Activated T-cell treated with anti-CD3 and anti-CD28 coated beads for 24 hours (primary cell): ENCODE measurements around the gene KRTAP5-4.

Experiments
- DNase-seq: peaks from one replicate; pipeline ENCODE4 v3.0.0-alpha.2; 2020; ENCODE audit warnings: low read depth

The KRTAP5-4 gene

GRCh38 chr11:1572197-1573076, 49.5 kb downstream of the KRTAP5-4 start, which contains the start of gene DUSP8:
DUSP8 (minus strand) TSS chr11:1572271; CDS start chr11:1565826, 6,445 bp downstream.
- peak; percentile 82 for DNase-seq

DNA sequence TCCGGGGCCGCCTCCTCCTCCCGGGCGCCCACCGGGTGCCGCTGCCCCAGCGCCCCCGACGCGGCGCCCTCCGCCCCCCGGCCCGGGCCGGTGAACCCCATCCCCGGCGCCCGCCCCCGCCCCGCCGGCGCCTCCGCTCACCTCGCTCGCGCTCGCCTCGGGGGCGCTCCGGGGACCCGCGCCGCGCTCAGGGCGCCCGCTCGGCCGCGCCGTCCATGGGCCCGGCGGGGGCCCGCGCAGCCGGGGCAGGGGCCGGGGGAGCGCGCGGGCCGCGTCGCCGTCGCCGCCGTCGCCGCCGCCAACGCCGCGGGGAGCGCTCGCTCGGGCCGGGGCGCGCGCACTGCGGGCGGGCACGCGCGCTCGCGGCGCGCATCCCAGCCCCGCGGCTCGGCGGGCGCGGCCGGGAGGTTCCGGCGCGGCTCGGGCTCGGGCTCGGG, 50.2 kb downstream of the KRTAP5-4 start:
- DNase-seq = no peak
